DOHH2 (cell line): ENCODE measurements around the gene FXYD3.
A peak's percentile ranks its signal among the peaks of the same experiment; 100 is the strongest.

ENCODE experiments used
- H3F3A ChIP-seq: fragments of 200-600 bp; sonication (generic), shearing (Covaris generic); 2 replicates; pipeline ENCODE4 v1.6.0; 2016; ENCODE audit warnings: antibody characterized with exemption, mild to moderate bottlenecking; ENCODE audit not compliant: control insufficient read depth, insufficient read depth
- H3K27ac ChIP-seq: fragments of 200-600 bp; sonication (generic); 2 replicates; pipeline ENCODE4 v1.5.1; 2014; ENCODE audit warnings: low read depth, mild to moderate bottlenecking, low read length, moderate library complexity
- H3K27me3 ChIP-seq: fragments of 200-600 bp; sonication (generic); 2 replicates; pipeline ENCODE4 v1.6.1; 2014; ENCODE audit warnings: mild to moderate bottlenecking, low read length, mixed read lengths; ENCODE audit not compliant: control insufficient read depth
- H3K36me3 ChIP-seq: fragments of 200-600 bp; sonication (generic); 2 replicates; pipeline ENCODE4 v1.6.1; 2014; ENCODE audit warnings: mild to moderate bottlenecking, low read length, moderate library complexity, mixed read lengths; ENCODE audit not compliant: control insufficient read depth
- H3K4me1 ChIP-seq: fragments of 200-600 bp; sonication (generic); 2 replicates; pipeline ENCODE4 v1.6.1; 2014; ENCODE audit warnings: mild to moderate bottlenecking, low read length, mixed read lengths; ENCODE audit not compliant: control insufficient read depth
- H3K4me2 ChIP-seq: fragments of 200-600 bp; sonication (generic); 2 replicates; pipeline ENCODE4 v1.6.0; 2014; ENCODE audit warnings: mild to moderate bottlenecking, low read length, moderate library complexity
- H3K4me3 ChIP-seq: fragments of 200-600 bp; sonication (generic); 2 replicates; pipeline ENCODE4 v1.5.1; 2014; ENCODE audit warnings: mild to moderate bottlenecking, low read length, mixed read lengths
- H3K79me2 ChIP-seq: fragments of 200-600 bp; sonication (generic); 2 replicates; pipeline ENCODE4 v1.6.1; 2014; ENCODE audit warnings: mild to moderate bottlenecking, low read length, mixed read lengths; ENCODE audit not compliant: control insufficient read depth
- H3K9me2 ChIP-seq: fragments of 200-600 bp; sonication (generic); replicated peaks from 2 replicates; pipeline ENCODE4 v1.6.1; 2014; ENCODE audit warnings: mild to moderate bottlenecking, low read length, mixed read lengths; ENCODE audit not compliant: control insufficient read depth
- H3K9me3 ChIP-seq: fragments of 200-600 bp; sonication (generic); 2 replicates; pipeline ENCODE4 v1.6.1; 2014; ENCODE audit warnings: antibody characterized with exemption, low read length, mixed read lengths; ENCODE audit not compliant: control insufficient read depth, insufficient read depth
- H4K20me1 ChIP-seq: fragments of 200-600 bp; sonication (generic); 2 replicates; pipeline ENCODE4 v1.6.0; 2014; ENCODE audit warnings: low read depth, mild to moderate bottlenecking, antibody characterized with exemption, low read length, moderate library complexity; ENCODE audit not compliant: control insufficient read depth, insufficient read depth
- CTCF ChIP-seq: fragments of 200-600 bp; sonication (generic); IDR thresholded peaks from one replicate; pipeline ENCODE4 v1.5.1; 2014; ENCODE audit warnings: antibody characterized with exemption, mild to moderate bottlenecking, low read depth, low read length; ENCODE audit not compliant: poor library complexity, severe bottlenecking
- EZH2phosphoT487 ChIP-seq: fragments of 200-600 bp; sonication (generic); IDR thresholded peaks from 2 replicates; pipeline ENCODE4 v1.6.1; 2017; ENCODE audit warnings: borderline replicate concordance, mild to moderate bottlenecking, antibody characterized with exemption, low read length, moderate library complexity, mixed read lengths

The FXYD3 gene, protein sequence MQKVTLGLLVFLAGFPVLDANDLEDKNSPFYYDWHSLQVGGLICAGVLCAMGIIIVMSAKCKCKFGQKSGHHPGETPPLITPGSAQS

GRCh38 chr19:35115177-35115951 is at the start of gene FXYD3:
Gene FXYD3 (plus strand): TSS chr19:35115823. CDS start chr19:35119377, 3,554 bp downstream.
- no peaks in the 10 kb centered on the region for H3K36me3 ChIP-seq
- no peaks in the 10 kb centered on the region for H3K9me3 ChIP-seq
- H3F3A ChIP-seq: no peaks in the 10 kb centered on the region
- H3K79me2 ChIP-seq: no peaks in the 10 kb centered on the region
- H3K9me2 ChIP-seq: no peaks in the 10 kb centered on the region
- H3K4me1 ChIP-seq: peaks cover 5% of the 10 kb centered on the region
- peak within 1 kb of the TSS; percentile 56 for H3K4me2 ChIP-seq
- H3K27ac ChIP-seq: no peak within 1 kb of the TSS
- H3K4me3 ChIP-seq: peak within 1 kb of the TSS; percentile 32; the same call in 1 of the 2 replicates
- no peaks in the 10 kb centered on the region; the same call in 1 of the 2 replicates for H3K27me3 ChIP-seq
- H4K20me1 ChIP-seq: no peaks in the 10 kb centered on the region
- TF ChIP-seq EZH2phosphoT487: no peak
- TF ChIP-seq CTCF: no peak

DNA sequence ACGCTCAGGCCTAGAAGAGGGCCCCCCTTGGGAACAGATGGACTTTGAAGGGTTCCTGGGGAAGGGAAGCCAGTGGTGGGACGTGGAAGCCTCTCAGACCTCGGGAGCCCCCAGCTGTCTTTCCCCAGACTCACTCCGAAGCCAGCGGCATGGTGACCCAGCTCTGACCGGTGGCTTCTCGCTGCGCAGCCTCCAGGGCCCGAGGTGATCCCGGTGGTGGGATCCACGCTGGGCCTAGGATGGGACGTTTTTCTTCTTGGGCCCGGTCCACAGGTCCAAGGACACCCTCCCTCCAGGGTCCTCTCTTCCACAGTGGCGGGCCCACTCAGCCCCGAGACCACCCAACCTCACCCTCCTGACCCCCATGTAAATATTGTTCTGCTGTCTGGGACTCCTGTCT is 49.5 kb upstream of the FXYD3 start:
- Histone ChIP-seq H3K27ac (no peak overlapping the region), H3K9me3 (no peaks in the 10 kb centered on the region), H3K4me3 (no peak overlapping the region), H4K20me1 (no peaks in the 10 kb centered on the region), H3K4me1 (peaks cover 26% of the 10 kb centered on the region), H3K36me3 (no peaks in the 10 kb centered on the region), H3K27me3 (peaks cover 5% of the 10 kb centered on the region; the same call in 1 of the 2 replicates), H3K4me2 (no peak overlapping the region), H3K9me2 (no peaks in the 10 kb centered on the region), H3K79me2 (no peaks in the 10 kb centered on the region), H3F3A (0 out of 2 replicates have a peak, but pooled peaks cover 3% of the 10 kb centered on the region)
- TF ChIP-seq CTCF (no peak), EZH2phosphoT487 (no peak)

- Histone ChIP-seq H3K4me3 (peak overlapping the region; percentile 60), H3K79me2 (no peaks in the 10 kb centered on the region), H4K20me1 (no peaks in the 10 kb centered on the region), H3F3A (0 out of 2 replicates have a peak, but pooled peaks cover 3% of the 10 kb centered on the region), H3K9me3 (no peaks in the 10 kb centered on the region), H3K27me3 (peaks cover 5% of the 10 kb centered on the region; the same call in 1 of the 2 replicates), H3K9me2 (no peaks in the 10 kb centered on the region), H3K4me1 (peaks cover 26% of the 10 kb centered on the region), H3K4me2 (peak overlapping the region; percentile 66), H3K36me3 (no peaks in the 10 kb centered on the region), H3K27ac (peak overlapping the region; percentile 51)
- TF ChIP-seq EZH2phosphoT487: no peak
- TF ChIP-seq CTCF: peak; percentile 99
Observed at GRCh38 chr19:35066691-35067563, 48.7 kb upstream of the FXYD3 start.
